Tibial nerve (tissue), 4 donors: ENCODE measurements around the gene GXYLT2.

Source experiments
- EP300 ChIP-seq, 2 donors: sonication (generic); formaldehyde crosslinking; IDR thresholded peaks; one replicate each; pipeline ENCODE4 v1.6.1; 2017; ENCODE audit warnings: antibody characterized with exemption in 2 of 2, mild to moderate bottlenecking in 1 of 2
- POLR2A ChIP-seq, 2 donors: fragments of 450-650 bp; IDR thresholded peaks; one replicate each; pipeline ENCODE4 v1.6.1; 2017; ENCODE audit warnings: antibody characterized with exemption in 2 of 2, mild to moderate bottlenecking in 2 of 2, moderate library complexity in 2 of 2
- TF ChIP-seq, protein P1 (sequence below), 5 experiments: fragments of 200-600 bp in 3 of 5; fragments of 450-650 bp in 2 of 5; sonication (generic) in 3 of 5; IDR thresholded peaks; one replicate each; pipeline ENCODE4 v1.5.1; 2016 to 2019; ENCODE audit warnings: antibody characterized with exemption in 5 of 5, mild to moderate bottlenecking in 3 of 5, moderate library complexity in 2 of 5

DNA sequence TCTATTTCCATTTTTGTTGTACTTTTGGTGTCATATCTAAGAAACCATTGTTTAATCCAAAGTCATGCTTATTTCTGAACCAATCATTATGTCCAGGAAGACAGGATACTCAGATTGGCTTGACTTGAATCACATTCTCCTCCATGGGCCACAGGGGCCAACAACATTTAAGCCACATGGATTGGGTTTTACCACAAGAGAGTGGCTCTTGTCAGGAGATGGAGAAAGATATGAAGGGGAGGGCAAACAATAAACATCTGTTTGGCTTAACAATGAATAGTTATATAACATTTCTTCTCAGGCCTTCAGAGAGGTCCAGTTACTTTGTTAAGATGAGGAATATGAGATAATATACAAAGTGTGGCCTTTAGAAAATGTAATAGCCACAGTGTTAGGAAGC lies 44.6 kb downstream of the GXYLT2 start:
- no peak for TF ChIP-seq POLR2A (IDR thresholded peaks at IDR 0.05)
- TF ChIP-seq, protein P1, sequence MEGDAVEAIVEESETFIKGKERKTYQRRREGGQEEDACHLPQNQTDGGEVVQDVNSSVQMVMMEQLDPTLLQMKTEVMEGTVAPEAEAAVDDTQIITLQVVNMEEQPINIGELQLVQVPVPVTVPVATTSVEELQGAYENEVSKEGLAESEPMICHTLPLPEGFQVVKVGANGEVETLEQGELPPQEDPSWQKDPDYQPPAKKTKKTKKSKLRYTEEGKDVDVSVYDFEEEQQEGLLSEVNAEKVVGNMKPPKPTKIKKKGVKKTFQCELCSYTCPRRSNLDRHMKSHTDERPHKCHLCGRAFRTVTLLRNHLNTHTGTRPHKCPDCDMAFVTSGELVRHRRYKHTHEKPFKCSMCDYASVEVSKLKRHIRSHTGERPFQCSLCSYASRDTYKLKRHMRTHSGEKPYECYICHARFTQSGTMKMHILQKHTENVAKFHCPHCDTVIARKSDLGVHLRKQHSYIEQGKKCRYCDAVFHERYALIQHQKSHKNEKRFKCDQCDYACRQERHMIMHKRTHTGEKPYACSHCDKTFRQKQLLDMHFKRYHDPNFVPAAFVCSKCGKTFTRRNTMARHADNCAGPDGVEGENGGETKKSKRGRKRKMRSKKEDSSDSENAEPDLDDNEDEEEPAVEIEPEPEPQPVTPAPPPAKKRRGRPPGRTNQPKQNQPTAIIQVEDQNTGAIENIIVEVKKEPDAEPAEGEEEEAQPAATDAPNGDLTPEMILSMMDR (IDR thresholded peaks at IDR 0.05): no peak
- TF ChIP-seq EP300 (IDR thresholded peaks at IDR 0.05): no peak
